ENCODE measurements around the gene KCTD1. TPM values are rescaled to one million over a fixed set of nuclear protein-coding genes. Genes with fewer than 3 reads are reported as not detected.

The KCTD1 gene
- total RNA-seq, 1 experiment from 2014 or later, result 4.9 TPM

DNA sequence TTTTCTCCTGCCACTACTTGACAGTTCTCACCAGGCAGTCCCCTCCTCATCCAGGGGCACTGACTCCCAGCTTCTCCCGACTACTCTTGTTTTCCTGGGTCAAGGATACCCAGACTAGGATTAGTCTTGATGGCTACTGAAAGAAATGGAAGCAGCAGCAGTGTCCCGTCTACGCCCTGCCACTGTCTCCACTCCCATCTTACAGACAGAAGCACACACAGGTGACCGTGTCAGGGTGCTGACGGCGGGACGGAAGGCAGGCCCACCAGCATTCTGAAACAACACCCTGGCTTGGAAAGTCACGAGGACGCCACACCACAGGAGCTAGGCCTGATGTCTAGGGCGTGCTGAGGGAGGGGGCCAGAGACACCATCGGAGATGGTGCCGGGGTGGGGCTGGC lies 82.9 kb downstream of the KCTD1 start:
- no peak overlapping the region for H2AFZ ChIP-seq (ENCODE audit: low read length)
- H3K9me3 ChIP-seq (ENCODE audit: low read length), result no peaks in the 10 kb centered on the region
- no peaks in the 10 kb centered on the region for H3K79me2 ChIP-seq (ENCODE audit: low read length)
- H3K4me3 ChIP-seq (ENCODE audit: low read length), result no peak overlapping the region
- no peak overlapping the region for H3K4me2 ChIP-seq (ENCODE audit: low read depth, low read length, poor library complexity, severe bottlenecking)
- H4K20me1 ChIP-seq (ENCODE audit: insufficient read depth, low read depth, low read length), result no peaks in the 10 kb centered on the region
- no peak for DNase-seq
- H3K9ac ChIP-seq (ENCODE audit: low read length), result no peak overlapping the region
- H3K27me3 ChIP-seq (ENCODE audit: low read length), result no peaks in the 10 kb centered on the region
- H3K4me1 ChIP-seq (ENCODE audit: low read length), result peaks cover 26% of the 10 kb centered on the region
- no peaks in the 10 kb centered on the region for H3K9me2 ChIP-seq (replicated peaks; ENCODE audit: insufficient read depth, low read length)
- no peak overlapping the region for H3K27ac ChIP-seq (ENCODE audit: low read length)
- no peaks in the 10 kb centered on the region for H3K36me3 ChIP-seq (ENCODE audit: insufficient read depth, low read length)

DNA sequence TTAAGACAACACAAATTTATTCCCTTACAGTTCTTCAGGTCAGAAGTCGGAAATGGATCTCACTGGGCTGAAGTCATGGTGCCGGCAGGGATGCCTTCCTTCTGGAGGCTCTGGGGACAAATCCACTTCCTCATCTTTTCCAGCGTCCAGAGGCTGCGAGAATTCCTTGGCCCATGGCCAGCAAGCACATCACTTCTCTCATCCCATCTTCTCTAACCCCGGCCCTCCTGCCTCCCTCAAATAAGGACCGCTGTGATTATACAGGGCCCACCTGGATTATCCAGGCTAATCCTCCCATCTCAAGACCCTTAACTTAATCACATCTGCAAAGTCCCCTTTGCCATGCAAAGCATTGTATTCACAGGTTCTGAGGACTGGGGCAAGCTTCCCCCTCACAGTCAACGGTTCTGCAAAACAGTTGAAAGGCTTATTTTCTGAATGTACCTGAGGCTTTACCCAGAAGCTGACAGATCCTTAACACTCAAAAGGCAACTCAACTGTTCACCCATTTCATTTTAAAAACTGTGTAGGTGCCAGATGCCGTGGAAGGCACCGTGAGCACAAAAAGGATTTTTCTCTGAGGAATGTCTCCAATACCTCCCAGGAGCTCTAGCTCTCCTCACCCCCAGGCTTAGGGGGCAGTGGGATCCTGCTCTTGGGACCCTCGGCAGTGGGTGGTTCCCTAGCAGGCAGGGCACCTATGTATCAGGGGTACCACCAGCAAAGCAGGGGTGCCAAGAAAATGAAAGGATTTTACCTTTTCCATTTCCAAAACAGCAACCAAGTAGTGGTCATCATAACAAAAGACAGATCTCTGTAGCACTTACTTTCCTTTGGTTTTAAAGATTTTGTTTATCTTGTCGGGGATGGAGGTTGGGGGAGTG lies 84.0 kb downstream of the KCTD1 start:
- no peak for DNase-seq
- Histone ChIP-seq H3K9me3 (ENCODE audit: low read length) (no peaks in the 10 kb centered on the region), H3K79me2 (ENCODE audit: low read length) (no peaks in the 10 kb centered on the region), H3K36me3 (ENCODE audit: insufficient read depth, low read length) (no peaks in the 10 kb centered on the region), H3K27ac (ENCODE audit: low read length) (no peak overlapping the region), H3K4me2 (ENCODE audit: low read depth, low read length, poor library complexity, severe bottlenecking) (no peak overlapping the region), H3K9ac (ENCODE audit: low read length) (no peak overlapping the region), H4K20me1 (ENCODE audit: insufficient read depth, low read depth, low read length) (no peaks in the 10 kb centered on the region), H3K27me3 (ENCODE audit: low read length) (no peaks in the 10 kb centered on the region), H3K4me1 (ENCODE audit: low read length) (peaks cover 15% of the 10 kb centered on the region), H3K4me3 (ENCODE audit: low read length) (no peak overlapping the region), H3K9me2 (replicated peaks; ENCODE audit: insufficient read depth, low read length) (no peaks in the 10 kb centered on the region), H2AFZ (ENCODE audit: low read length) (no peak overlapping the region)

- Histone ChIP-seq H3K4me2 (ENCODE audit: low read depth, low read length, poor library complexity, severe bottlenecking) (no peak overlapping the region), H3K4me3 (ENCODE audit: low read length) (no peak overlapping the region), H3K4me1 (ENCODE audit: low read length) (peaks cover 9% of the 10 kb centered on the region; the same call in 1 of the 2 replicates), H3K36me3 (ENCODE audit: insufficient read depth, low read length) (no peaks in the 10 kb centered on the region), H3K27me3 (ENCODE audit: low read length) (no peaks in the 10 kb centered on the region), H3K9ac (ENCODE audit: low read length) (no peak overlapping the region), H2AFZ (ENCODE audit: low read length) (no peak overlapping the region), H3K9me3 (ENCODE audit: low read length) (no peaks in the 10 kb centered on the region), H3K9me2 (replicated peaks; ENCODE audit: insufficient read depth, low read length) (no peaks in the 10 kb centered on the region), H3K79me2 (ENCODE audit: low read length) (no peaks in the 10 kb centered on the region), H4K20me1 (ENCODE audit: insufficient read depth, low read depth, low read length) (no peaks in the 10 kb centered on the region), H3K27ac (ENCODE audit: low read length) (no peak overlapping the region)
- DNase-seq, result no peak
These were observed 86.0 kb downstream of the KCTD1 start for GRCh38 chr18:26462355-26462754.

DNA sequence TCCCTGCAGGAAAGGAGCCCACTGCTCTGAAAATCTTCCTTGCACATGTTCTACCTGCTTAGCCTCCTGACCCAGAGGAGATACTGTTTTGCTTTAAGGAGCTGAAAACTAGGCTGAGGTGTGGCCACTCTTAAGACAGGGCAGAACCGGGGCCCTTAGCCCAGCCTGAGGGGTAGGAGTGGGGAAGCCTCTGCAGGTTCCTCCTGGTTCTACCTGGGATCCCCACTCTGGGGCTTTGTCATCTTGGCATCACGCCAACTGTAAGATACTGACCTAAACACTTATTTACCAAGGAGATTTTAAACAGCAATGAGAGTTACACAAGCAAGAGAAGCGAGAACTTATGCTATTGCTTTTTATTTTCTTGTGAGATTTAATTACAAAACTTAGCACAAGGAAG lies 86.9 kb downstream of the KCTD1 start:
- H2AFZ ChIP-seq (ENCODE audit: low read length), result no peak overlapping the region
- H3K36me3 ChIP-seq (ENCODE audit: insufficient read depth, low read length), result no peaks in the 10 kb centered on the region
- peaks cover 9% of the 10 kb centered on the region; the same call in 1 of the 2 replicates for H3K4me1 ChIP-seq (ENCODE audit: low read length)
- no peaks in the 10 kb centered on the region for H3K27me3 ChIP-seq (ENCODE audit: low read length)
- no peaks in the 10 kb centered on the region for H3K9me2 ChIP-seq (replicated peaks; ENCODE audit: insufficient read depth, low read length)
- H3K9ac ChIP-seq (ENCODE audit: low read length), result no peak overlapping the region
- DNase-seq, result no peak
- H3K4me2 ChIP-seq (ENCODE audit: low read depth, low read length, poor library complexity, severe bottlenecking), result no peak overlapping the region
- no peaks in the 10 kb centered on the region for H4K20me1 ChIP-seq (ENCODE audit: insufficient read depth, low read depth, low read length)
- H3K9me3 ChIP-seq (ENCODE audit: low read length), result no peaks in the 10 kb centered on the region
- H3K4me3 ChIP-seq (ENCODE audit: low read length), result no peak overlapping the region
- H3K79me2 ChIP-seq (ENCODE audit: low read length), result no peaks in the 10 kb centered on the region
- no peak overlapping the region for H3K27ac ChIP-seq (ENCODE audit: low read length)

DNA sequence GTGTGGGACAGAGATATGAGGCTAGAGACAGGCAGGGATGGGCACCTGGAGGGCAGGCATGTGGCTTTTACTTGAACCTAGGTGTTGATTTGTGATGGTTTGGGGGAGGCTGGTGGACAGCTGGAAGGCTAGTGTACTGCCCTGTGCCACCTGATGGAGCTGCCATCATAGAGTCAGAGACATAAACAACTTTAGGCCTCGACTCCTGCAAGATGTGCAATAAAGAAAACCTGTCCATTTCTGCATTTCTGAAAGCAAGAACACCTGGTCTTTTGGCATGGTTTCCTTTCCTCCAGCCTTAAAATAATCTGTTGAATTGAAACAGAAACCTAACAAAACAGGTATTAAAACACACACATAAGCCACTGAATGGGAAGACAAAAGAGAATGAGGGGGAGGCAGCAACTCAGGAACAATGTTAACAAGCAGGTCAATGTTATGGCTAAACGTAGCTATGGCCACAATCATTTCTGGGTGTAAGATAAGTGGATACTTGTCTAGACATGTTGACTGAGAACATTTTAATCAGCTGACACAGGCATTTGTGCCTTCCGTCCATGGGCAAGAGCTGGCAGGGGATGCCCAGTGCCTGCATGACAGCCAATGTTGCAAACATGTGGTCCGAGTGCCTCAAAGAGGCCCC lies 87.8 kb downstream of the KCTD1 start:
- H3K4me1 ChIP-seq (ENCODE audit: low read length), result peaks cover 9% of the 10 kb centered on the region; the same call in 1 of the 2 replicates
- H3K79me2 ChIP-seq (ENCODE audit: low read length), result no peaks in the 10 kb centered on the region
- no peak overlapping the region for H3K4me2 ChIP-seq (ENCODE audit: low read depth, low read length, poor library complexity, severe bottlenecking)

DNA sequence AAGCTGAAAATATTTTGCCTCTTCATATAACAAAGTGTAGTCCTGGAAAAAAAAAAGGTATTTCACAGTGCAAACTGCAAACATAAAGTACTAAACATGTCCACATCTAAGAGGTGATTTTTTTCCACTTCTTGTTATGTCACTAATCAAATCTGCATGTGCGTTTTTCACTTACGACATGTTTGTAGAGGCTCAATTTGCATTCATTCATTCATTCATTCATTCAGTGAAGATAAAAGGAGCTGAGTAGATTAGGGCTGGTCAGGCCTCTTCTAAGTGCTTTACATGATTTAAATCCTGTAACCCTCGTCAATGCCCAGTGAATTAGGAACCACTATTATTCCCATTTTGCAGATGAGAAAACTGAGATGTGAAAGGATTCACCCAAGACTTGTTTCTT lies 88.5 kb downstream of the KCTD1 start:
- no peak overlapping the region for H2AFZ ChIP-seq (ENCODE audit: low read length)
- H3K4me1 ChIP-seq (ENCODE audit: low read length), result peaks cover 9% of the 10 kb centered on the region; the same call in 1 of the 2 replicates
- no peak overlapping the region for H3K27ac ChIP-seq (ENCODE audit: low read length)
- no peaks in the 10 kb centered on the region for H3K9me3 ChIP-seq (ENCODE audit: low read length)
- no peaks in the 10 kb centered on the region for H3K36me3 ChIP-seq (ENCODE audit: insufficient read depth, low read length)
- DNase-seq, result no peak
- H3K4me3 ChIP-seq (ENCODE audit: low read length), result no peak overlapping the region
- H3K79me2 ChIP-seq (ENCODE audit: low read length), result no peaks in the 10 kb centered on the region
- H3K27me3 ChIP-seq (ENCODE audit: low read length), result no peaks in the 10 kb centered on the region
- no peak overlapping the region for H3K9ac ChIP-seq (ENCODE audit: low read length)
- H4K20me1 ChIP-seq (ENCODE audit: insufficient read depth, low read depth, low read length), result no peaks in the 10 kb centered on the region
- H3K4me2 ChIP-seq (ENCODE audit: low read depth, low read length, poor library complexity, severe bottlenecking), result no peak overlapping the region
- no peaks in the 10 kb centered on the region for H3K9me2 ChIP-seq (replicated peaks; ENCODE audit: insufficient read depth, low read length)

More for the DNA sequence above, 87.8 kb downstream of the KCTD1 start:
- H3K4me3 ChIP-seq (ENCODE audit: low read length), result no peak overlapping the region
- H3K36me3 ChIP-seq (ENCODE audit: insufficient read depth, low read length), result no peaks in the 10 kb centered on the region
- no peaks in the 10 kb centered on the region for H3K9me2 ChIP-seq (replicated peaks; ENCODE audit: insufficient read depth, low read length)
- no peak overlapping the region for H3K27ac ChIP-seq (ENCODE audit: low read length)
- H2AFZ ChIP-seq (ENCODE audit: low read length), result no peak overlapping the region
- H3K27me3 ChIP-seq (ENCODE audit: low read length), result no peaks in the 10 kb centered on the region
- no peak for DNase-seq
- no peak overlapping the region for H3K9ac ChIP-seq (ENCODE audit: low read length)
- no peaks in the 10 kb centered on the region for H3K9me3 ChIP-seq (ENCODE audit: low read length)
- no peaks in the 10 kb centered on the region for H4K20me1 ChIP-seq (ENCODE audit: insufficient read depth, low read depth, low read length)

DNA sequence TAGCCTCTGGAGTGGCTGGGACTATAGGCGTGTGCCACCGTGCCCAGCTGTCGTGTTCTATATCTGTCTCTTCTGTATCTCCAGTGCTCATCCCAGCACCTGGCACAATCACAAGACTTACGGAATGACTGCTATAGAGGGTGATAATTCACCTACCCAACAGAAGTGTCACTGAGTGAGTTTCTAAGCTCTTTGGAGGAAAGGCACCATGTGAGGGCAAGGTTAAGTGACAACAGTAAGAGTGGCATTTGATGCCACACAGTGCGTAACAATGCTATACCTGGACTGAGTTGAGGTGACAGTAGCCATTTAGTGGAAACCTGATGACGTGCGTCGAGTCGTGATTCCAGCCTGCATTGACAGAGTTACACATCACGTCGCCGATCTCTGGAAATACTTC lies 89.0 kb downstream of the KCTD1 start:
- H3K27ac ChIP-seq (ENCODE audit: low read length), result no peak overlapping the region

GRCh38 chr18:26458526-26459232 lies 89.7 kb downstream of the KCTD1 start:
- H3K4me2 ChIP-seq (ENCODE audit: low read depth, low read length, poor library complexity, severe bottlenecking), result no peak overlapping the region
- no peaks in the 10 kb centered on the region for H4K20me1 ChIP-seq (ENCODE audit: insufficient read depth, low read depth, low read length)
- DNase-seq, result no peak
- H3K79me2 ChIP-seq (ENCODE audit: low read length), result no peaks in the 10 kb centered on the region
- no peaks in the 10 kb centered on the region for H3K9me2 ChIP-seq (replicated peaks; ENCODE audit: insufficient read depth, low read length)
- no peak overlapping the region for H3K4me3 ChIP-seq (ENCODE audit: low read length)
- 0 out of 2 replicates have a peak, but pooled peaks cover 4% of the 10 kb centered on the region for H3K4me1 ChIP-seq (ENCODE audit: low read length)
- H2AFZ ChIP-seq (ENCODE audit: low read length), result no peak overlapping the region
- H3K9ac ChIP-seq (ENCODE audit: low read length), result no peak overlapping the region
- H3K27me3 ChIP-seq (ENCODE audit: low read length), result no peaks in the 10 kb centered on the region
- H3K9me3 ChIP-seq (ENCODE audit: low read length), result no peaks in the 10 kb centered on the region
- H3K27ac ChIP-seq (ENCODE audit: low read length), result no peak overlapping the region
- no peaks in the 10 kb centered on the region for H3K36me3 ChIP-seq (ENCODE audit: insufficient read depth, low read length)

More for the DNA sequence above, 89.0 kb downstream of the KCTD1 start:
- no peaks in the 10 kb centered on the region for H3K9me3 ChIP-seq (ENCODE audit: low read length)
- H3K4me1 ChIP-seq (ENCODE audit: low read length), result peaks cover 8% of the 10 kb centered on the region; the same call in 1 of the 2 replicates
- no peaks in the 10 kb centered on the region for H3K36me3 ChIP-seq (ENCODE audit: insufficient read depth, low read length)
- no peak for DNase-seq
- no peak overlapping the region for H3K4me3 ChIP-seq (ENCODE audit: low read length)
- H3K79me2 ChIP-seq (ENCODE audit: low read length), result no peaks in the 10 kb centered on the region
- no peak overlapping the region for H2AFZ ChIP-seq (ENCODE audit: low read length)
- H4K20me1 ChIP-seq (ENCODE audit: insufficient read depth, low read depth, low read length), result no peaks in the 10 kb centered on the region
- H3K9me2 ChIP-seq (replicated peaks; ENCODE audit: insufficient read depth, low read length), result no peaks in the 10 kb centered on the region
- H3K9ac ChIP-seq (ENCODE audit: low read length), result no peak overlapping the region
- no peak overlapping the region for H3K4me2 ChIP-seq (ENCODE audit: low read depth, low read length, poor library complexity, severe bottlenecking)
- no peaks in the 10 kb centered on the region for H3K27me3 ChIP-seq (ENCODE audit: low read length)
